ENCODE measurements around the gene PRR15.

The PRR15 gene

DNA sequence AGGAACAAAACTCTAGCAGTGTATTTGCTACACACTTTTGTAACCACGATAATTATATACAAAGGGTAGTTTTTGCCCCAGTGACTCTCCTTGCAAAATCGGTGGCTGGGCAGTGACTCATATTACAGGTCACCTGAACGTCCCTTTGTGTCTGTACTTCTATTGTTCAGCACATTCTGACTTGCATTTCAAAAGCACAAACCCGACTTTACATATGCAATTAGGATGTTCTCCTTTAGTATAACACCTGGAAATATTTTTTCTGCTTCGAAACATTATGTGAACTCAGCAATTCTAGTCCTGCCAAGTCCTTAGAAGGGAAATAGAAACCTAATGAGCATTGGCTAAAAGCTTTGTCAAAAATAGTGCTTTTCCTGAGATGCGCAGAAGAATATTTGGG is 6.0 kb downstream of the PRR15 start:
- no peak for DNase-seq (ENCODE audit: low read depth)

GRCh38 chr7:29572558-29572957 is 8.9 kb downstream of the PRR15 start:
- no peak for DNase-seq (ENCODE audit: low read depth)

DNA sequence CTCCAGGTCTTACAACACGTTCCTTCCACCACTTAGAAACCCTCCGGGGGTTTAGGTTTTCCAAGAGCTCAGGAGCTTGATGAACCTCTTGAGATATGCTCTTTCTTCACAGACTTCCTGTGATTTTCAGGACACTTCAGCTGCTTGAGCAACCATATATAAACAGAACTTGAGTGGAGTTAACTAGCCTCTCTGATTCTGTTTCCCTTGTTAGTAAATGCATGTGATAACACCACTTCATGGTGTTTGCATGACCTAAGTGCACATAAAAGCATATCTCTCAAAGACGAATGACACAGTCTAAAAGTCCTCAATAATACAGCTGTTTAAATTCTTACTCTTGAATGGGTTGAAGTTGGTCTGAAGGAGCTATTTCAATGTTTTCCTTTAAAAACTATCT is 9.9 kb downstream of the PRR15 start:
- DNase-seq (ENCODE audit: low read depth) = no peak

DNA sequence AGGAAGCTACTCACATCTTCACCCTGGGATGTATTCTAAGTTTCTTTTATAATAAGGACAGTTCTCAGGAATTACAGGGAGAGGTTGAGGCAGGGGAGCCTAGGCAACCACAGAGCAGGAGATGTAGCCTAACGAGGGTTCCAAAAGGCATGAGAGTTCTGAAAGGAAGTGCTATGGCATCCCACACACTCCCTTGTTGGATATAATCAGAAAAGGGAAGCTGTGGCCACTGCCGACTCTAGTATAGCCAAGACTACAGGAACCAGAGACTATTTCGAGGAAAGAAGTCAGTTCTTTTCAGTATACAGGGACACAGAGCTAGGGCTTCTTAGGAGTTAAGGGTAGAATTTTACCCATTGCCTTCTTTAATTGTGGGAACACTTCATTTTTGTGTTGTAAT is 11.0 kb downstream of the PRR15 start:
- DNase-seq (ENCODE audit: low read depth) = no peak

GRCh38 chr7:29587195-29587808 is 23.7 kb downstream of the PRR15 start:
- no peak for DNase-seq (ENCODE audit: low read depth)

- no peak for DNase-seq (ENCODE audit: low read depth)
These were observed 24.6 kb downstream of the PRR15 start for GRCh38 chr7:29588212-29588611.

- DNase-seq (ENCODE audit: low read depth) = no peak
These were observed 25.5 kb downstream of the PRR15 start for GRCh38 chr7:29588900-29589696.

- DNase-seq (ENCODE audit: low read depth) = no peak
These were observed 29.2 kb downstream of the PRR15 start for GRCh38 chr7:29592866-29593265.

GRCh38 chr7:29593459-29593858 is 29.8 kb downstream of the PRR15 start:
- no peak for DNase-seq (ENCODE audit: low read depth)

- no peak for DNase-seq (ENCODE audit: low read depth)
These were observed 33.1 kb downstream of the PRR15 start for GRCh38 chr7:29596593-29597178.

GRCh38 chr7:29597266-29597665 is 33.6 kb downstream of the PRR15 start:
- DNase-seq (ENCODE audit: low read depth) = no peak

GRCh38 chr7:29598137-29598536 is 34.5 kb downstream of the PRR15 start:
- DNase-seq (ENCODE audit: low read depth) = no peak

DNA sequence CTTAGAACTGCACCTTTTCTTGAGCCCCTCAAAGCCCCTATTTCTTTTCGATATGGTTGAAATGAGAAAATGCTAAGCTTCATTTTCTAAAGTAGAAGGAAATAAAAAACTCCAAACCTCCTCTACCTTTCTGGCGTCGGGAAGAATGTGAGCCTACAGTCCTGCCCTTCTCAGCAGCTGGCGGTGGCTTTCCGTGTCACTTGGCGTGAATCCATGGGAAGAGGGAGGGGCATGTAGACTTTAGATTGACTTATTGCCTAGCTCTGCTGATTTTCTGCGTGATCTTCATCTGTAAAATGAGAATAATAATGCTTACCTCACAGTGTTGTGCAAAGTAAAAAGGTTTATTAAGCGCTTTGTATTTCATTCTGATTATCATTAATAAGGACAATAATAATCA is 35.0 kb downstream of the PRR15 start:
- no peak for DNase-seq (ENCODE audit: low read depth)

DNA sequence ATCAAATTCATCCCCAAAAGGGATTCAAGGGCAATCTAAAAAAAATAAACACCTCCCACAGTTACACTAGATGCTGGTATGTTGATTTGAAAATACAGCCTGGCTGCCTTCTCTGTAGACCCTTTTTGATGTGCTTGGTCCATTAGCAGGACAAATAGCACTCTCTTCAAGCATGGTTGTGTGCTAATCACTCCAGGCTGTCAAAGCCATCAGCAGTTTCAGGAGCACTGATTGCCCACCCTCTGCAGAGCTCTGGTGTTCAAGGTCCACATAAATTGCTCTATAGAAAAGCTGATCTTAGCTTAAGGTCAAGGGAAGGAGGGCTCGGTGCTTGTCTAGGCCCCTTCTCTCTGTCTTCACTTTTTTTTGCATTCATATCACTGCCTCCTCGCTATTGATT is 35.4 kb downstream of the PRR15 start:
- no peak for DNase-seq (ENCODE audit: low read depth)

DNA sequence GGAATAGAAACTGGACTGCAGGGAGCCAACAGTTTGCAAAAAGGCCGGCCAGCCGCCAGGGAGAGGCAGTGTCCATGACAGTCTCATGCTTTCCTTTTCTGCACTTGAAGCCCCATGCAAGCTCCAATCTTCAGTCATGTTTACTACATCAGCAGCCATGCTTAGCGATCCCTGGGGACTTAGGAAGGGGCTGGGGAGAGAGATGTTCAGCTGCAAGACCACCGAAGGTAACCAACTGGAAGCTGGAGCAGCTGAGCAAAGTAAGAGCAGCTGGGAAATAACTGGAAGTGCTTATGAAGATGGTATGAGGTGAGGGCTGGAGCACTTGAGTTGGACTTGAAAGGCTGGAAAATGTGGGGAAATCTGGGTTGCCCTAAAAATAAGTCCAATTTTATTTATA is 37.0 kb downstream of the PRR15 start:
- no peak for DNase-seq (ENCODE audit: low read depth)

GRCh38 chr7:29604052-29604451 is 40.4 kb downstream of the PRR15 start:
- DNase-seq (ENCODE audit: low read depth) = no peak

GRCh38 chr7:29604702-29605101 is 41.1 kb downstream of the PRR15 start:
- DNase-seq (ENCODE audit: low read depth) = no peak

GRCh38 chr7:29605671-29606070 is 42.0 kb downstream of the PRR15 start:
- DNase-seq (ENCODE audit: low read depth) = no peak

GRCh38 chr7:29606287-29606721 is 42.7 kb downstream of the PRR15 start:
- peak; percentile 72 for DNase-seq (ENCODE audit: low read depth)

DNA sequence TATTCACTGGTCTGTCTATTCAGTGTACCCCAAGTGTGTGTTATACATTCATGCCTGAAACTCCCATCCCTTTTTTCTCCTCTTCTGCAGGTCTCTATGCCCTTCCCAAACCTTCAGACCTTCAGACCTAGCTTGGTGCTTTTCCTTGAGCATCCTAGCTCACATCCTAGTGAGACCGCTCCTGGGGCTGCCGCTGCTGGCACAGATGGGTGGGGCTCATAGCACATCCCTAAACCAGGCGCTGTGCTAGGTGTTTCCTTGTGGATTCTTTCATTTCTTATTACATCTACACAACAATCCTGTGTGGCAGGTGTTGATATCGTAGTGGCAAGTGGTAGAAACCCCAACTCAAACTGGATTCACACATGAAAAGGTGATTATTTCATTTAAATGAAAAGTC is 43.2 kb downstream of the PRR15 start:
- no peak for DNase-seq (ENCODE audit: low read depth)

DNA sequence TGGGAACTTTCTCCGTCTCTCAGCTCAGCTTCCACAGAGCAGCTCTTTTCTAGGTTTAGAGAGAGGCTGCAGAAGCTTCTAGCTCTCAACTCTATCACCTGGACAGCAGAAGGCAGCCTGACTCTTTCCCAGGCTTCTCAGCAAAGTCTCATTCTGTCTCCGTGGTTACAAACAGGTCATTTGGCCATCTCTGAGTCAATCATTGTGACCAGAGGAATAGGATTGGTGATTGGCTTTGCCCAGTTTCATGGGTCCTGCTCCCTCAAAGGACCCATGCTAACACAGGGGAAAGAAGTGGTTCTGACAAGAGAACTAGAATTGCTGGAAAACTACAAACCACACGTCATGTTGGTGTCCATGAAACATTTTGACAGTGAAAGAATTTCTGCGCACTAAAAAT is 43.6 kb downstream of the PRR15 start:
- no peak for DNase-seq (ENCODE audit: low read depth)

DNA sequence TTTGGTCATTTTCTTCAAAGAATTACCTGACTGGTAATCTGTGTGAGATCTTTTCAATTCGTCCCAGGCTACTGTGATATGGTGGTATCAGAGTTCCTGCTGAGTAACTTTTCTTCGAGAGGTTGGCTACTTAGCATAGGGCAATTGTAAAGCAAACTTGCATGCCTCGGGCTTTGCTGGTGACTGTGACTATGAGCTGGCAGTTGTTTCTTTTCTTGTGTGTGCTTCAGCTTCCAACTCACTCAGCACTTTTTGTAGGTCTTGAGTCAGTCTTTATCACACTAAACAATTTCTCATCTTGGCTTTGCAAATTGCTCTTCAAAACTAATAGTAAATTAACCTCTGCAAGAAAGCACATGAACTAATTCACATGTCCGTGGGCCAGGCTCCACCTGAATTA is 44.3 kb downstream of the PRR15 start:
- DNase-seq (ENCODE audit: low read depth) = peak; percentile 63

Data from stromal cell of bone marrow (primary cell).